HepG2 (cell line): ENCODE measurements around the gene CD248. TPM values are rescaled to one million over a fixed set of nuclear protein-coding genes. Genes with fewer than 3 reads are reported as not detected.

ENCODE experiments used
- AGO1 ChIP-seq: fragments of 200-400 bp; formaldehyde crosslinking; IDR thresholded peaks from 2 replicates; pipeline ENCODE4 v1.6.1; 2017; ENCODE audit warnings: mild to moderate bottlenecking, low read depth, low read length, moderate library complexity; ENCODE audit not compliant: poor library complexity, severe bottlenecking
- DPF2 ChIP-seq: sonication (generic); formaldehyde crosslinking; IDR thresholded peaks from 2 replicates; pipeline ENCODE4 v1.4.0; 2020; ENCODE audit warnings: mild to moderate bottlenecking, low read depth, missing genetic modification reagents, borderline replicate concordance
- SNAPC4 ChIP-seq: sonication (generic); formaldehyde crosslinking; IDR thresholded peaks from 2 replicates; pipeline ENCODE4 v1.4.0; 2020; ENCODE audit warnings: mild to moderate bottlenecking, missing genetic modification reagents
- SP2 ChIP-seq: sonication (generic); formaldehyde crosslinking; IDR thresholded peaks from 2 replicates; pipeline ENCODE4 v1.5.1; 2020; ENCODE audit warnings: mild to moderate bottlenecking, missing genetic modification reagents
- TBL1XR1 ChIP-seq: fragments of 150-350 bp; IDR thresholded peaks from 2 replicates; pipeline ENCODE4 v1.6.1; 2014; ENCODE audit warnings: borderline replicate concordance, low read length; ENCODE audit not compliant: partially characterized antibody
- TOE1 ChIP-seq: sonication (generic); formaldehyde crosslinking; IDR thresholded peaks from 2 replicates; pipeline ENCODE4 v1.4.0; 2020; ENCODE audit warnings: mild to moderate bottlenecking, missing genetic modification reagents
- ZNF143 ChIP-seq: sonication (generic); formaldehyde crosslinking; IDR thresholded peaks from 2 replicates; pipeline ENCODE4 v1.4.0; 2020; ENCODE audit warnings: missing genetic modification reagents
- ZNF446 ChIP-seq: sonication (generic); formaldehyde crosslinking; IDR thresholded peaks from 2 replicates; pipeline ENCODE4 v1.5.0; 2020; ENCODE audit warnings: mild to moderate bottlenecking, missing genetic modification reagents
- ZNF557 ChIP-seq: sonication (generic); formaldehyde crosslinking; IDR thresholded peaks from 2 replicates; pipeline ENCODE4 v1.4.0; 2020; ENCODE audit warnings: missing genetic modification reagents
- ZNF589 ChIP-seq: sonication (generic); formaldehyde crosslinking; conservative IDR thresholded peaks from 2 replicates; pipeline ENCODE4 v1.8.0; 2022; ENCODE audit warnings: mild to moderate bottlenecking, moderate library complexity, missing genetic modification reagents
- polyA plus RNA-seq, 8 experiments: library from polyadenylated mRNA; depleted of rRNA in 3 of 8; stranded (reverse) in 7 of 8; unstranded in 1 of 8; fragments of >200 nt; fragmentation: Illumina TruSeq in 4 of 8; extraction: Trizol in 4 of 8; gene quantifications; 2 replicates each; pipeline versions ENCODE4 v1.2.1 to v1.2.3, GENCODE V29; 2011 to 2016; ENCODE audit warnings: low read depth in 4 of 8, missing spikeins in 1 of 8, mixed read lengths in 1 of 8; ENCODE audit not compliant: insufficient read depth in 1 of 8
- total RNA-seq, 5 experiments: library from RNA; depleted of rRNA; stranded (reverse); fragments of >200 nt; fragmentation: Illumina TruSeq; extraction: Trizol; gene quantifications; 2 replicates each; pipeline ENCODE4 v1.2.3, GENCODE V29; 2016; ENCODE audit warnings: low read depth in 1 of 5
- TF ChIP-seq, protein P1 (sequence below): IDR thresholded peaks from 2 replicates; pipeline ENCODE4 v1.6.1; 2016; ENCODE audit warnings: mild to moderate bottlenecking
- TF ChIP-seq, protein P2 (sequence below): sonication (generic); formaldehyde crosslinking; IDR thresholded peaks from 2 replicates; pipeline ENCODE4 v1.8.0; 2023; ENCODE audit warnings: mild to moderate bottlenecking, missing genetic modification reagents
- TF ChIP-seq, protein P3 (sequence below): sonication (generic); formaldehyde crosslinking; IDR thresholded peaks from 2 replicates; pipeline ENCODE4 v1.4.0; 2020; ENCODE audit warnings: missing genetic modification reagents
- TF ChIP-seq, protein P4 (sequence below): sonication (generic); formaldehyde crosslinking; IDR thresholded peaks from 2 replicates; pipeline ENCODE4 v1.9.0; 2022; ENCODE audit warnings: low read depth, missing genetic modification reagents
- TF ChIP-seq, protein P5 (sequence below): sonication (generic); formaldehyde crosslinking; IDR thresholded peaks from 2 replicates; pipeline ENCODE4 v1.5.1; 2020; ENCODE audit warnings: missing genetic modification reagents, mild to moderate bottlenecking, borderline replicate concordance

The CD248 gene
- total and polyA plus RNA-seq, 2 of the 13 experiments (the other 11 are each of a cell fraction or from before 2014, with no cell fraction given) = 0.25 to 0.35 TPM

GRCh38 chr11:66311965-66312548 lies 4.8 kb downstream of the CD248 start (continued):
- TF ChIP-seq, protein P1, sequence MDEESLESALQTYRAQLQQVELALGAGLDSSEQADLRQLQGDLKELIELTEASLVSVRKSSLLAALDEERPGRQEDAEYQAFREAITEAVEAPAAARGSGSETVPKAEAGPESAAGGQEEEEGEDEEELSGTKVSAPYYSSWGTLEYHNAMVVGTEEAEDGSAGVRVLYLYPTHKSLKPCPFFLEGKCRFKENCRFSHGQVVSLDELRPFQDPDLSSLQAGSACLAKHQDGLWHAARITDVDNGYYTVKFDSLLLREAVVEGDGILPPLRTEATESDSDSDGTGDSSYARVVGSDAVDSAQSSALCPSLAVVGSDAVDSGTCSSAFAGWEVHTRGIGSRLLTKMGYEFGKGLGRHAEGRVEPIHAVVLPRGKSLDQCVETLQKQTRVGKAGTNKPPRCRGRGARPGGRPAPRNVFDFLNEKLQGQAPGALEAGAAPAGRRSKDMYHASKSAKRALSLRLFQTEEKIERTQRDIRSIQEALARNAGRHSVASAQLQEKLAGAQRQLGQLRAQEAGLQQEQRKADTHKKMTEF (CRISPR knock-in tag) = peak; percentile 78
- TF ChIP-seq, protein P2, sequence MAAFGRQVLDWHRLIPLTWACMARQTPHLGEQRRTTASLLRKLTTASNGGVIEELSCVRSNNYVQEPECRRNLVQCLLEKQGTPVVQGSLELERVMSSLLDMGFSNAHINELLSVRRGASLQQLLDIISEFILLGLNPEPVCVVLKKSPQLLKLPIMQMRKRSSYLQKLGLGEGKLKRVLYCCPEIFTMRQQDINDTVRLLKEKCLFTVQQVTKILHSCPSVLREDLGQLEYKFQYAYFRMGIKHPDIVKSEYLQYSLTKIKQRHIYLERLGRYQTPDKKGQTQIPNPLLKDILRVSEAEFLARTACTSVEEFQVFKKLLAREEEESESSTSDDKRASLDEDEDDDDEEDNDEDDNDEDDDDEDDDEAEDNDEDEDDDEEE (CRISPR knock-in tag) = no peak
- TF ChIP-seq SNAPC4 = no peak
- TF ChIP-seq ZNF446 = no peak
- no peak for TF ChIP-seq TBL1XR1
- TF ChIP-seq SP2 (CRISPR knock-in tag) = peak; percentile 21; the same call in 1 of the 2 replicates
- TF ChIP-seq ZNF143 = no peak
- TF ChIP-seq, protein P3, sequence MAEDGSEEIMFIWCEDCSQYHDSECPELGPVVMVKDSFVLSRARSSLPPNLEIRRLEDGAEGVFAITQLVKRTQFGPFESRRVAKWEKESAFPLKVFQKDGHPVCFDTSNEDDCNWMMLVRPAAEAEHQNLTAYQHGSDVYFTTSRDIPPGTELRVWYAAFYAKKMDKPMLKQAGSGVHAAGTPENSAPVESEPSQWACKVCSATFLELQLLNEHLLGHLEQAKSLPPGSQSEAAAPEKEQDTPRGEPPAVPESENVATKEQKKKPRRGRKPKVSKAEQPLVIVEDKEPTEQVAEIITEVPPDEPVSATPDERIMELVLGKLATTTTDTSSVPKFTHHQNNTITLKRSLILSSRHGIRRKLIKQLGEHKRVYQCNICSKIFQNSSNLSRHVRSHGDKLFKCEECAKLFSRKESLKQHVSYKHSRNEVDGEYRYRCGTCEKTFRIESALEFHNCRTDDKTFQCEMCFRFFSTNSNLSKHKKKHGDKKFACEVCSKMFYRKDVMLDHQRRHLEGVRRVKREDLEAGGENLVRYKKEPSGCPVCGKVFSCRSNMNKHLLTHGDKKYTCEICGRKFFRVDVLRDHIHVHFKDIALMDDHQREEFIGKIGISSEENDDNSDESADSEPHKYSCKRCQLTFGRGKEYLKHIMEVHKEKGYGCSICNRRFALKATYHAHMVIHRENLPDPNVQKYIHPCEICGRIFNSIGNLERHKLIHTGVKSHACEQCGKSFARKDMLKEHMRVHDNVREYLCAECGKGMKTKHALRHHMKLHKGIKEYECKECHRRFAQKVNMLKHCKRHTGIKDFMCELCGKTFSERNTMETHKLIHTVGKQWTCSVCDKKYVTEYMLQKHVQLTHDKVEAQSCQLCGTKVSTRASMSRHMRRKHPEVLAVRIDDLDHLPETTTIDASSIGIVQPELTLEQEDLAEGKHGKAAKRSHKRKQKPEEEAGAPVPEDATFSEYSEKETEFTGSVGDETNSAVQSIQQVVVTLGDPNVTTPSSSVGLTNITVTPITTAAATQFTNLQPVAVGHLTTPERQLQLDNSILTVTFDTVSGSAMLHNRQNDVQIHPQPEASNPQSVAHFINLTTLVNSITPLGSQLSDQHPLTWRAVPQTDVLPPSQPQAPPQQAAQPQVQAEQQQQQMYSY (CRISPR knock-in tag) = no peak
- no peak for TF ChIP-seq ZNF589 (CRISPR knock-in tag)
- no peak for TF ChIP-seq ZNF557 (CRISPR knock-in tag)
- TF ChIP-seq, protein P4, sequence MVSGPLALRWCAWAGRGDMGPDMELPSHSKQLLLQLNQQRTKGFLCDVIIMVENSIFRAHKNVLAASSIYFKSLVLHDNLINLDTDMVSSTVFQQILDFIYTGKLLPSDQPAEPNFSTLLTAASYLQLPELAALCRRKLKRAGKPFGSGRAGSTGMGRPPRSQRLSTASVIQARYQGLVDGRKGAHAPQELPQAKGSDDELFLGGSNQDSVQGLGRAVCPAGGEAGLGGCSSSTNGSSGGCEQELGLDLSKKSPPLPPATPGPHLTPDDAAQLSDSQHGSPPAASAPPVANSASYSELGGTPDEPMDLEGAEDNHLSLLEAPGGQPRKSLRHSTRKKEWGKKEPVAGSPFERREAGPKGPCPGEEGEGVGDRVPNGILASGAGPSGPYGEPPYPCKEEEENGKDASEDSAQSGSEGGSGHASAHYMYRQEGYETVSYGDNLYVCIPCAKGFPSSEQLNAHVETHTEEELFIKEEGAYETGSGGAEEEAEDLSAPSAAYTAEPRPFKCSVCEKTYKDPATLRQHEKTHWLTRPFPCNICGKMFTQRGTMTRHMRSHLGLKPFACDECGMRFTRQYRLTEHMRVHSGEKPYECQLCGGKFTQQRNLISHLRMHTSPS (CRISPR knock-in tag) = peak; percentile 18; the same call in 1 of the 2 replicates
- TF ChIP-seq AGO1 = no peak
- no peak for TF ChIP-seq TOE1
- no peak for TF ChIP-seq DPF2 (CRISPR knock-in tag)
- TF ChIP-seq, protein P5, sequence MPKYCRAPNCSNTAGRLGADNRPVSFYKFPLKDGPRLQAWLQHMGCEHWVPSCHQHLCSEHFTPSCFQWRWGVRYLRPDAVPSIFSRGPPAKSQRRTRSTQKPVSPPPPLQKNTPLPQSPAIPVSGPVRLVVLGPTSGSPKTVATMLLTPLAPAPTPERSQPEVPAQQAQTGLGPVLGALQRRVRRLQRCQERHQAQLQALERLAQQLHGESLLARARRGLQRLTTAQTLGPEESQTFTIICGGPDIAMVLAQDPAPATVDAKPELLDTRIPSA (CRISPR knock-in tag) = no peak
